PC-9 (cell line): Measurements from ENCODE around the gene SLC25A24.

Experiments
- CTCF ChIP-seq: fragments of 200-600 bp; sonication (generic); conservative IDR thresholded peaks from 2 replicates; pipeline ENCODE4 v1.6.1; 2017; ENCODE audit warnings: mixed run types, antibody characterized with exemption, mild to moderate bottlenecking, moderate library complexity
- EZH2 ChIP-seq: fragments of 200-600 bp; sonication (generic); IDR thresholded peaks from 2 replicates; pipeline ENCODE4 v1.8.0; 2017; ENCODE audit warnings: antibody characterized with exemption, low read depth

GRCh38 chr1:108124023-108124422 is 76.1 kb downstream of the SLC25A24 start:
- no peak for TF ChIP-seq CTCF
- TF ChIP-seq EZH2 = no peak
